ENCODE measurements around the gene NOB1. TPM values are rescaled to one million over a fixed set of nuclear protein-coding genes. Genes with fewer than 3 reads are reported as not detected.
A peak's percentile ranks its signal among the peaks of the same experiment; 100 is the strongest.

The NOB1 gene
- total and polyA plus RNA-seq, 8 donors, result 4.9 to 76.4 (median 52.7) TPM

GRCh38 chr16:69745959-69746358, 8.8 kb downstream of the NOB1 start:
- TF ChIP-seq CTCF (IDR thresholded peaks at IDR 0.05) (no peak), EP300 (IDR thresholded peaks at IDR 0.05) (no peak), POLR2A (IDR thresholded peaks at IDR 0.05) (no peak), POLR2AphosphoS5 (IDR thresholded peaks at IDR 0.05) (no peak)
- H3K27me3 ChIP-seq, result no peaks in the 10 kb centered on the region
- intact Hi-C loops (cut with DNase I; ENCODE audit: low total_unique reads), result loop anchor here (5.0 kb wide), 1 partner anchor 34 kb away; no protein-coding TSS in a partner anchor
- WGBS, 5 donors, result 79 to 88% (median 85%) methylated on average over 9 to 10 of the region's 10 CpGs
- peaks cover 68 to 100% (median 100%) of the 10 kb centered on the region in 4 donors for H3K36me3 ChIP-seq
- no peak overlapping the region for H3K4me3 ChIP-seq
- H3K9me3 ChIP-seq, result no peaks in the 10 kb centered on the region
- no peak for DNase-seq
- H3K27ac ChIP-seq, result no peak overlapping the region
- peaks cover 9 to 33% (median 17%) of the 10 kb centered on the region in 4 donors for H3K4me1 ChIP-seq

- peaks cover 9 to 33% (median 17%) of the 10 kb centered on the region in 4 donors for H3K4me1 ChIP-seq
- no peak for DNase-seq
- no peaks in the 10 kb centered on the region for H3K27me3 ChIP-seq
- H3K27ac ChIP-seq, result no peak overlapping the region
- no peaks in the 10 kb centered on the region for H3K9me3 ChIP-seq
- TF ChIP-seq CTCF (IDR thresholded peaks at IDR 0.05), result no peak
- TF ChIP-seq POLR2AphosphoS5 (IDR thresholded peaks at IDR 0.05), result no peak
- no peak for TF ChIP-seq EP300 (IDR thresholded peaks at IDR 0.05)
- no peak for TF ChIP-seq POLR2A (IDR thresholded peaks at IDR 0.05)
- intact Hi-C loops (cut with DNase I; ENCODE audit: low total_unique reads), result loop anchor here (5.0 kb wide), 1 partner anchor 33 kb away; no protein-coding TSS in a partner anchor
- WGBS, 5 donors, result 94 to 96% (median 95%) methylated on average over 11 of the region's 11 CpGs
- peaks cover 61 to 100% (median 99%) of the 10 kb centered on the region in 4 donors for H3K36me3 ChIP-seq
- no peak overlapping the region for H3K4me3 ChIP-seq
Observed at GRCh38 chr16:69745232-69745612, 9.5 kb downstream of the NOB1 start.

GRCh38 chr16:69744363-69745231, 10.1 kb downstream of the NOB1 start:
- Histone ChIP-seq H3K4me3 (no peak overlapping the region), H3K36me3 (peaks cover 58 to 100% (median 99%) of the 10 kb centered on the region in 4 donors), H3K27me3 (no peaks in the 10 kb centered on the region), H3K9me3 (no peaks in the 10 kb centered on the region), H3K4me1 (peaks cover 9 to 33% (median 17%) of the 10 kb centered on the region in 4 donors), H3K27ac (no peak overlapping the region)
- intact Hi-C loops (cut with DNase I; ENCODE audit: low total_unique reads), result loop anchor here (5.0 kb wide), 1 partner anchor 32 kb away; no protein-coding TSS in a partner anchor
- no peak for DNase-seq
- TF ChIP-seq EP300 (IDR thresholded peaks at IDR 0.05) (no peak), CTCF (IDR thresholded peaks at IDR 0.05) (no peak)
- 93 to 95% (median 94%) methylated on average over 35 of the region's 35 CpGs for WGBS, 5 donors

- TF ChIP-seq POLR2AphosphoS5 (IDR thresholded peaks at IDR 0.05), result peak in 1 of 3 donors; percentile 4
- TF ChIP-seq POLR2A (IDR thresholded peaks at IDR 0.05), result no peak
- TF ChIP-seq EP300 (IDR thresholded peaks at IDR 0.05), result no peak
- WGBS, 5 donors, result 64 to 75% (median 72%) methylated on average over 37 to 41 of the region's 41 CpGs
Observed at GRCh38 chr16:69741951-69742904, 12.5 kb downstream of the NOB1 start.

More at GRCh38 chr16:69741951-69742904, 12.5 kb downstream of the NOB1 start:
- H3K27me3 ChIP-seq, result no peaks in the 10 kb centered on the region
- peaks cover 9 to 33% (median 17%) of the 10 kb centered on the region in 4 donors for H3K4me1 ChIP-seq
- peak; percentile 88 to 90 for DNase-seq
- peak overlapping the region in 4 of 5 donors; percentile 5 to 20 (median 10) for H3K27ac ChIP-seq
- intact Hi-C loops (cut with DNase I; ENCODE audit: low total_unique reads), result no loop called here
- no peaks in the 10 kb centered on the region for H3K9me3 ChIP-seq
- peaks cover 41 to 84% (median 76%) of the 10 kb centered on the region in 4 donors for H3K36me3 ChIP-seq
- H3K4me3 ChIP-seq, result no peak overlapping the region
